Astrocyte (in vitro differentiated cells and primary cell): ENCODE measurements around the gene ZNF717.
"Not testable (repeated sequence)": the region's sequence is repeated elsewhere in the genome, so short reads cannot be mapped to it uniquely, and the experiment has no call there.

Source experiments
- CTCF ChIP-seq: IDR thresholded peaks from 2 replicates; pipeline ENCODE4 v1.5.1; 2011; ENCODE audit warnings: low read depth, mild to moderate bottlenecking, inconsistent platforms, low read length, moderate library complexity; ENCODE audit not compliant: insufficient read depth
- EZH2 ChIP-seq: IDR thresholded peaks from 2 replicates; pipeline ENCODE4 v1.6.1; 2012; ENCODE audit warnings: mild to moderate bottlenecking, low read length, inconsistent platforms; ENCODE audit not compliant: insufficient read depth

GRCh38 chr3:75771631-75772030, 13.7 kb downstream of the ZNF717 start:
- not testable (repeated sequence) for TF ChIP-seq CTCF, EZH2
